Fibroblast of skin of scalp (primary cell): ENCODE measurements around the gene RNF157.

Experiments used
- DNase-seq: peaks from one replicate; pipeline ENCODE4 v3.0.0-alpha.2; 2013

RNF157 gene

DNA sequence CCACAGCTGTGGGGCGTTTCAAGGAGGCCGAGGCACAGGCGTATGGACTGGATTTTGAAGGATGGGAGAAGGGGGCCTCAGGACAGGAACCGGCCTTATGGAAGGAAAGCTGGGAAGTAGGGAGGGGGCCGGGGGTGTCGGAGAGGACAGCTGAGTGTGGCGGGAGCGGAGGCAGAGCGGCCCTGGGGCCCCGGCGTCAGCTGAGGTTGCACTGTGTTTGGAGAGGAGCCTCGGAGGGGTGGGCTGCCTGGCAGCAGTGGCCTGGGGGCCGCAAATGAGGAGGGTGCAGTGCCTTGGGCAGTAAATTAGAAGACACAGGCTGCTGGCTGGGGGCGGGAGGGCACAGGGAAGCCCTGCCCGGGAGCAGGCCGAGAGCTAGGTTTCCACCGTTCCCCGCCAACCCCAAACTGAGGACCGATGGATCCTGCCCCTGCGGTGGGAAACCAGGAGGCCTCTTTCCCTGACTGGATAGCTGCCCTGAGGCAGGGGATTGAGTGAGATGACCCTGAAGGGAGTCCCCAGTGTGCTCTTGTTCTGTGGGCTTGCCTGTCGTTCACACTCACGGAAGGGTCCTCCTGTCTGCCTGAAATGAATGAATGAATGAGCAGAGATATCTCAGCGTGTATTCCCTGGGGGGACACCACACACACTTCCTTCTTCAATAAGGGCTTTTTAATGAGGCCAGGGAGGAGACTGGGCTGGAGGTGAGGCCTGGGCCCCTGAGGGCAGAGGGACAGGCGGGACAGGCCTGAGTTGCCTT lies 117.7 kb downstream of the RNF157 start:
- no peak for DNase-seq

DNA sequence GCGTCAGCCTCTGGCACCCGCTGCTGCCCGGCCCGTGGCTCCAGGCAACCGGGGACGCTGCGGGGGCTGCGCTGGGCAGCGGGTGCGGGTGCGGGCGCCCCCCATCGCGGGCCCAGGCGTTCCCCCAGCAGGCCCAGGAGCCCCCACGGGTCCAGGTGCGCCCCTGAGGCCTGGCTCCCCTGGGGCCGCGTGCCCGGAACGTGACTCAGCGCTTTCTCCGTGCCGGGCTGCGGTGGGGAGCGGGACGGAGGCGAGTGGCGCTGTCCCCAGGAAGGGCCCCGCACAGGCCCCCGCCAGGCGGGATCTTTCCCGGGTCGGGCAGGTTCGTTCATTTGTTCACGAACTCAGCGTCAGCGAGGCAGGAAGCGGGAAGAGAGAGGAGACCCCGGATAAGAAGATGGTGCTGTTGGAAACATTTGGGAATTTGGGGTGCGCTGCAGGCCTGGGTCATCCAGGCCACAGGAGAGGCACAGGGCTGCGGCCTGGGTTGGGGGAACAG lies 118.3 kb downstream of the RNF157 start:
- peak; percentile 31 for DNase-seq

DNA sequence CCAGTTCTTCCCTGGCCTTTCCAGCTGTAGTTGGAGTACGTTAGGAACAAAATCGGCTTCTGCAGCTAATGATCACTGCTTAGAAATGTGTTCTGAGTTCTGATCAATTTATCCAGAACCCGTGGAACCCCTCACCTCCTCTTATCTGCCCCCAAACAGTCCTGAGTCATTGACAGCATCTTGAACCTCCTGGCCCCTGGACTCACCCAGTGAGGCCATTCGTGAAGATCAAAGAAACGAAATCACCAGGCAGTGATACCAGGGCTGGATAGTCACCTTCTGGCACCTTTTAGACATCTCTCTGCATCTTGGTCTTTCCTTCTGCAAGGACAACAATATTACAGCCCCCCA lies 119.7 kb downstream of the RNF157 start:
- DNase-seq, result no peak

DNA sequence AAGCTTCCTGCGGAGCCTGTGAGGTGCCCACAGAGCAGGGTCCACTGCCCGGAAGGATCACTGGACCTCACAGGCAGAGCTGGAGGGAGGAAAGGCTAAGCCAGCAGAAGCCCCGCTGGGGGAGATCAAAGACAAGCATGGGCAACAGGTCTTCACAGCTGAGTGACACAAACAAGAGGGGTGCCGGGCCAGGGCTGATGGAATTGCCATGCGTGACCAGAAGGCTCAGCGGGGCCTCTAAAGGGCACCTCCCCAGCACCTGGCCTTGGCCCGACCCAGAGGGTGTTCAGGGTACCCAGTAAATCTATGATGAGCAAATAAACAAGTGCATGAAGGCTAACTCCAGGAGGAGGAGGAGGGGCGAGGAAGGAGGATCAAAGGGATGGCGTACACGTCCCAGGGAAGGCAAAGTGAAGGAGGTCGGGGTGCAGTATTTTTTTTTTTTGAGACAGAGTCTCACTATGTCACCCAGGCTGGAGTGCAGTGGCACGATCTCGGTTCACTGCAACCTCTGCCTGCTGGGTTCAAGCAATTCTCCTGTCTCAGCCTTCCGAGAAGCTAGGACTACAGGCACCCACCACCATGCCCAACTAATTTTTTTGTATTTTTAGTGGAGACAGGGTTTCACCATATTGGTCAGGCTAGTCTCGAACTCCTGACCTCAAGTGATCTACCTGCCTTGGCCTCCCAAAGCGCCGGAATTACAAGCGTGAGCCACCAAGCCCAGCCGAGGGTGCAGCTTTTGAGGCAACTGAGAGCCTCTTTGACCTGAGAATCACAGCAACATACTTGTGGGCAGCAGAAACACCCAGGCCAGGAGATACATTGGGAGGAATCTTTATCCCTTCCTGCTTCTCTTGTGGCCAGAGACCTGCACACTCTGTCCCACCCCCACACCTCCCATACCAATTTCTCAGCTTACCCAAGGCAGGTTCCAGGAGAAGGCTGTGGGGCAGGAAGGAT lies 120.6 kb downstream of the RNF157 start:
- DNase-seq, result no peak

DNA sequence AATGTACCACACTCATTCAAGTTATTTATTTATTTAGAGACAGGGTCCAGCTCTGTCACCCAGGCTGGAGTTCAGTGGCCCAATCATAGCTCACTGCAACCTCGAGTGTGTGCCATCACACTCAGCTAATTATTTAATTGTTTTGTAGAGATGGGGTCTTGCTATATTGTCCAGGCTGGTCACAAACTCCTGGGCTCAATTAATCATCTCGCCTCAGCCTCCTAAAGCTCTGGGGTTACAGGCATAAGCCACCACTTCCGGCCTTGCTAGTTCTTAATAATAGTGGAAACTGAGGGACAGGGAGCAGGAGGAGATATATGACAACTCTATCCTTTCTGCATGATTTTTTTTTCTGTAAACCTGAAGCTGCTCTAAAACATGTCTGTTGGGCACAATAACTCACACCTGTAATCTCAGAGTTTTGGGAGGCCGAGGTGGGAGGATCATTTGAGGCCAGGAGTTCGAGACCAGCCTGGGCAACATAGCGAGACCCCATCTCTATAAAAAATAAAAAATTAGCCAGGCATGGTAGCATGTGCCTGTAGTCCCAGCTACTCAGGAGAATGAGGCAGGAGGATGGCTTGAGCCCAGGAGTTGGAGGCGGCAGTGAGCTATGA lies 125.0 kb downstream of the RNF157 start:
- no peak for DNase-seq

DNA sequence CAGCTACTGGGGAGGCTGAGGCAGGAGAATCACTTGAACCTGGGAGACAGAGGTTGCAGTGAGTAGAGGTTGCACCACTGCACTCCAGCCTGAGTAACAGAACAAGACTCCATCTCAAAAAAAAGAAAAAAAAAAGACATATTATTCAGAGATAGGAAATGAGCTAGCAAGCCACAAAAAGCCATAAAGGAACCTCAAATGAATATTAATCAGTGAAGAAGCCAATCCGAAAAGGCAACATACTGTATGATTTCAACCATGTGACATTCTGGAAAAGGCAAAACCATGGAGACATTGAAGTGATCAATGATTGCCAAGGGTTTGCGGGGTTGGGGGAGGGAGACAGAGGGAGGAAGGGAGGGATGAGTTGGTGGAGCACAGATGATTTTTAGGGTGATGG lies 128.3 kb downstream of the RNF157 start:
- DNase-seq, result no peak

DNA sequence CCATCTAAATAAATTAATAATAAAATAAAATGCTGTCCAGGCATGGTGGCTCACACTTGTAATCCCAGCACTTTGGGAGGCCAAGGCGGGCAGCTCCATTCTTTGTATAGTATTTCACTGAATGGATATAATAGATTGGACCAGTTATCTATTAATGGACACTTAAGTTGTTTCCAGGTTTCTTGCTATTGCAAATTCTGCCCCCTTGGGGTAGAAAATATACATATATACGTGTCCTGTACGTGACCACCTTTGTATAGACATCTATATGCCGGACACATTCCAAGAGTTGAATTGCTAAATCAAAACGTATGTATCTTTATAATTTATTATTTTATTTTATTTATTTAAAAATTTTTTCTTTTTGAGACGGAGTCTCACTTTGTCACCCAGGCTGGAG lies 132.8 kb downstream of the RNF157 start:
- DNase-seq, result peak; percentile 23

DNA sequence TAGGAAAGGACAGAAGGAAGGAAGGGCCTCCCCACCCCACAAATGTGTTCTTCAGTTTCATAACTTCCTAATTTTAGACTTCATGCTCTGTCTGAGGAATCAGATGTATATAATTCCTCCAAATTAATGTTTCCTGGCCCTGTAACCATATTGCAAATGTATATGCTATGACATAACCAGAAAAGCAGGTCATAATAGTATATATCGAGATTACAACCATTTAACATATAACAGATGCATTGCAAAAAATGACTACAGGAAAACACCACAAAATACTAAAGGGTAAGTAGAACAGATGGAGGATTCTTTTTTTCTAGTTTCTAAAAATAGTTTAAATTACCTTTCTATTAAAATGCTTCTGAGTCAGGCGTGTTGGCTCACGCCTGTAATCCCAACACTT lies 133.6 kb downstream of the RNF157 start:
- no peak for DNase-seq

DNA sequence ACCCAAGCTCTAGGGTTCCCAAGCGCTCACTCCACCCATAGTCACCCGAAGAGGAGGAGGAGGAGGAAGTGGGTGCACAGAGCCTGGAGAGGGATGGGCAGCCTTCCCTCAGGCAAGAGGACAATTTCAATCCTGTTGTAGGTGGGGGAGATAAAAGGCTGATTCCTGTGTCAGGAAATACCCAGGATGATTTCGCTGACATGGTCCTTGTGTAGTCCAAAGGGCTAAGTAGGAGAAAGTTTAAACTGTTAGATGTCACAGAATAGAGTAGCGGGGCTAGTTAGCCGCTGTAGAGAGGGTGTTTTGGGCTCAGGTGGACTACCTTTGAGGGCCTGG lies 135.4 kb downstream of the RNF157 start:
- no peak for DNase-seq

DNA sequence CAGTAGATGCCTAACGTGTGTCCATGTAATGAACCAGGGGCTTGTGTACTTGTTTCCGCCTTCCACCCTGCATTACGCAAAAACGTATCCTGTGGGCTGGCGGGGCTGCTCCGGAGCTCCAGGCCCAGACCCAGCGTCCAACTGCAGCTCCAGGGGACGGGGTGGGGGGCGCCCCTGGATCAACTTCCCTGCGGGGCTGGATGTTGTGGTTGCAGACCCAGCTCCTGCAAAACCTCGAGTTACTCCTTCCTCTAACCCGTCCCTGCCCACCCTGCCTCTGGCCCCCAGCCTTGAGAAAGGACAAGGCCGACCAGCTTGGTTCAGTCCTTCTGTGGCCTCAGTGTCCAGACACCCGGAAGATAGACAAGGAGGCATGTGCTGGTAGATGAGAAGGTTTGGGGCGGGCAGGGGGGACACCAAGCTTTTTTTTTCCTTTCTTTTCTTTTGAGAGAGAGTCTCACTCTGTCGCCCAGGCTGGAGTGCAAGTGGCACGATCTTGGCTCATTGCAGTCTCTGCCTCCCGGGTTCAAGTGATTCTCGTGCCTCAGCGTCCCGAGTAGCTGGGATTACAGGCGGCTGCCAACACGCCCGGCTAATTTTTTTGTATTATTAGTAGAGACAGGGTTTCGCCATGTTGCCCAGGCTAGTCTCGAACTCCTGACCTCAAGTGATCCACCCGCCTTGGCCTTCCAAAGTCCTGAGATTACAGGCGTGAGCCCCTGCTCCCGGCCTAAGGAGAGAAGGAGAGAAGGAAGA lies 136.0 kb downstream of the RNF157 start:
- no peak for DNase-seq

DNA sequence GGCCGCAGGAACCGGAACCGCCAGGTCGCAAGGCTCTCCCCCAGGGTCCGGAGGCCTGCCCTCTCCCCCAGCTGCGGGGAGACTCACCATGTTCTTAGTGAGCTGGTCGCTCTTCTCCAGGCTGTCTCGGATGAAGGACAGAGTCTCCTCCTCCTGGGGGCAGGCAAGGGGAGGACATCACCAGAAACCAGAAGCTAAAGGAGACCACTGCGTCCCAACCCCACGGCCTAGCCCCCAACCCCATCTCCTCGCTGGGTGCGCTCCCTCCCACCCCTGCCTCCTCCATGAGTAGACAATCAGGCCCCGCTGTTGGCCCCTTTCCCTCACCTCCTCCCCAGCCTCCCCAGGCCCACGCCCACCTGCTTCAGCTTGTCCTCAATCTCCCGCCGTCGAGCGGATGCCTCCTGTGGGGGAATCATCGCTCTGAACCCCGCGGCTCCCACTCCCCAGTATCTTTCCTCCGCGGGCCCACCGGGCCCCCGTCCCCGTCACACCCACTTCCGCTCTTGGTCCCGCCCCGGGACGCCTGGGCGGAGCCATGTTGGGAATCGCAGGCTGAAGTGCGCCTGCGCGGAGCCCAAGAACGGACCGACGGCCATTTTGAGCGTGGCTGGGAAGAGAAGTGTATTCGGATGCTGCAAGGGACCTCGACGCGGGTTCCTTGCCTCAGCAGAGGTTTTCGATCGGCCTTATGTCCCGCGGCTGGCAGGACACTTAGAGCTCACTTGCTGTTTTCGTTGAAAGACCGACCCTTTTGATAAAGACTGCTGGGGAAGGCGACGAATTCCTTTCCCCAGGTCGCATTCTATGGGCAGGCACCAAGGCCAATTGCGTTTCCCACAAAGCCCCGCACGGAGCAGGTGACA lies 136.8 kb downstream of the RNF157 start, which contains the start of gene EXOC7:
TSS of gene EXOC7 (minus strand) at position 514 of the 866 bp plus-strand sequence. CDS start at position 419, 95 bp downstream.
- DNase-seq, result peak; percentile 92

DNA sequence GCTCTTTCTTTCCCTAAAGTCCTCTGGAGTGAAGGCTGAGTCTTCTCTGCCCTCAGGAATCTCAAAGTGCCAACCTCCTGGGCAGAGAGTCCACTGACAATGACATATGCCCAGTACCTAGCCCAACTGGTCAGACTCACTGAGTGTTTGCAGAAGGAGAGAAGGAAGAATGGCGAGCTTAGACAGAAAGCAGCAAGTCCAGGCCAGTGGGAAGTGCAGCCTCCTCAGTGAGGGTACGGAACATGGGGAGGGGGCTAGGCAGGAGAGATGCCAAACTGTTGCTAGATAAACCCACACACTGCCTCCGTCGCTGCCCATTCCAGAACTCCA lies 137.4 kb downstream of the RNF157 start:
- DNase-seq, result no peak

DNA sequence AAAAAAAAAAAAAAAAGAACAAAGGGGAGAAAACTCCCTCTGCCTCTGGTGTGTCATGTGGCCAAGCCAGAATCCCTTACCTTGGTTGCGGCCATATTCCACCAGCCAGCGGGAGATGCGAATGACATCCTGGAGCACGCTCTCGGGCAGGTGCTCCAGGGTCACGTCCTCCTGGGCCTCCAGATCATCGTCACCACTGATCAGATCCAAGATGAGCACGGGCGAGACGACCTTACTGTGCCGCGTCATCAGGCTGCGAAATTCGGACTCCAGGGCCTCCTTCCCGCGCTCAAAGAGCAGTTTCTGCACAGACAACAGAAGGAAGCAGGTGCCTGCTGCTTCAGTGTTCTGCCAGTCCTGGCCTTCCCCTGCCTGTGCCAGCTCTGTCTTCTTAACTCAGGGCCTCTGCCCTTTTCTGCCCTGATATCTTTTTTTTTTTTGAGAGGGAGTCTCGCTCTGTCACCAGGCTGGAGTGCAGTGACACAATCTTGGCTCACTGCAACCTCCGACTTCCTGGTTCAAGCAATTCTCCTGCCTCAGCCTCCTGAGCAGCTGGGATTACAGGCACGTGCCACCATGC lies 142.5 kb downstream of the RNF157 start:
- no peak for DNase-seq

DNA sequence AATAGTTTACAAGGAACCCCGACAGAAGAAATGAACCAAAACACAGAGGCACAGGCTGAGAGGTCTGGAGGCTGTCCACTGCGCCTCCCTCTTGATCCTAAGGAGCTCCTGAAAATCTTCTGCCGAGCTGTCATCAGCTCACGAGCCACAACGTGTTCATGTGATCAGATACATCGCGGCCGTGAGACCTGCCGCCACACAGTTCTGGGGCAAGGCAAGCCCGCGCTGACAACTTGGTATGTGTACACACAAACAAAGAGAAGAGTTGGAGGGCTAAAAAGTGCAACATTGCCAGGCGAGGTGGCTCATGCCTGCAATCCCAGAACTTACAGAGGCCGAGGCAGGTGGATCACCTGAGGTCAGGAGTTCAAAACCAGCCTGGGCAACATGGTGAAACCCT lies 144.3 kb downstream of the RNF157 start:
- DNase-seq, result no peak

DNA sequence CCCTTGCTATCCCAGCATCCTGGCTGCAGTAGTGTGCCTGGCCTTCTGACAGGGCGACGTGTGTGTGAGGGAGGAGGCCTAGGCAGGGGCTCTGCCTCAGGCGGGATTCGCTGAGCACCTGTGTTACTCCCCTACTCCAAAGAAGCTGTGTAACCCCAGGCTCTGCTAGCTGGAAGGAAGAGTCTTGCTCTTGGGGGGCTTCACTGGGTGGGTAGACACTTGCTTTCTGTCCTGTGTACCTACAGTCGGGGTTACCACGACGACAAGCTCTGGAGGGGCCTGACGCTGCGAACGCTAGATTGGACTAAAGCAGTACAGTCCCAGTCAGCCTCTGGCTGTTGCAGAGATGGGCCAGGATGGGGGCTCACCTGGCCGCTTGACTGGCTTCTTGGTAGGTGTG lies 146.2 kb downstream of the RNF157 start:
- DNase-seq, result no peak

DNA sequence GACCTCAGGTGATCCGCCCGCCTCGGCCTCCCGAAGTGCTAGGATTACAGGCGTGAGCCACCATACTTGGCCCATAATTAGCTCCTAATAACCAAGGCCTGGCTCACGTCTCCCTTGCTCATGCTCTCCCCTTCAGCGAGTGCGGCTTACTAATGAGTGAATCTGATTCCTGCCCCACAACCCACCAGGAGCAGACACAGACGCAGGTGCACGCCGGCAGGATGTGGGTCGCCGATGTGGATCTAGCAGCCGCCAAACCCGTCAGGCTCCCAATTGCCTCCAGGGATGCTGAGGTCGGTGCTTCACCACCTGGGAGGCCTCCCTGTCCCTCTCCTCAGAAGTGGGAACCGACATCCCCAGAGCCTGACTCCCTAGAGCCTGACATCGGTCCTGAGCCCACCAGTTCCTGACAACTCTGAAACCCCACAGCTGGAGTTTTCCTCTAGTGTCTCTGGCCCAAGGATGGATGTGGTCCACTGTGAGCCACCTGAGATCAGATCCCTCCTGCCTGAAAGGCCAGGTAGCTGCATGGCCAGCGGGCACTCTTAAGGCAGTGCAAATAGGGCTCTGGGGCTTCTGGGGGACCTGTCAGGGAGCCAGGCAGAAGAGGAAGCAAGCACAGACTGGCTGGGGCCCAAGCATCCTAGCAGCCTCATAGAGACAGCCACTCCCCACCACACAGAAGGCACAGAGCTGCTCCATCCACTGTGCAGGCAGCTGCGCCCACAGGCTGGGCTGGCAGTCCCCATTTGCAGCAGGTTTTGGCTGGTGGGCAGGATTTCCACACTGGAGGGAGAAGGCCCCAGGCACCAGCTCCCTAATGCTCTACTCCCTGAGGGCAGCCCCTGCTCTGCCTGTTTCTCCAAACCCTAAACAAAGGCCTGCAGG lies 147.5 kb downstream of the RNF157 start:
- no peak for DNase-seq
